WTC11 (cell line): ENCODE measurements around the gene DNAJC15. TPM values are rescaled to one million over a fixed set of nuclear protein-coding genes. Genes with fewer than 3 reads are reported as not detected.

ENCODE experiments used
- ATAC-seq: fragments of 200-7000 bp; cut with Tn5 transposase; 2 replicates; pipeline ENCODE4 v1.10.0; 2021; ENCODE audit warnings: mild to moderate bottlenecking, moderate library complexity
- CTCF ChIA-PET: fragments of 300-600 bp; sonication (Branson Sonifier 250); formaldehyde crosslinking; loops from one replicate; lab custom pipeline; 2021; ENCODE audit warnings: antibody characterized with exemption; lab: Charles Lee
- POLR2A ChIA-PET: fragments of 350-600 bp; sonication (Branson Sonifier 250); formaldehyde crosslinking; loops from one replicate; lab custom pipeline; 2021; ENCODE audit warnings: antibody characterized with exemption; lab: Charles Lee
- DNase-seq: peaks from one replicate; pipeline ENCODE4 v3.0.0; 2021; ENCODE audit warnings: low spot score
- H3K27ac Mint-ChIP-seq: 2 replicates; pipeline ENCODE4 v1.8.0; 2021; ENCODE audit warnings: mixed read lengths
- H3K27me3 Mint-ChIP-seq: 2 replicates; pipeline ENCODE4 v1.8.0; 2021; ENCODE audit warnings: low read depth, mild to moderate bottlenecking, moderate library complexity, mixed read lengths
- H3K36me3 Mint-ChIP-seq: 2 replicates; pipeline ENCODE4 v1.8.0; 2021; ENCODE audit warnings: mixed read lengths
- H3K4me1 Mint-ChIP-seq: 2 replicates; pipeline ENCODE4 v1.8.0; 2022; ENCODE audit warnings: mixed read lengths
- H3K4me3 Mint-ChIP-seq: 2 replicates; pipeline ENCODE4 v1.8.0; 2021; ENCODE audit warnings: mild to moderate bottlenecking, moderate library complexity, mixed read lengths
- H3K9me3 Mint-ChIP-seq: 2 replicates; pipeline ENCODE4 v1.8.0; 2021; ENCODE audit warnings: mixed read lengths
- ATF6 ChIP-seq: sonication (generic); formaldehyde crosslinking; IDR thresholded peaks from 2 replicates; pipeline ENCODE4 v1.8.1; 2023; ENCODE audit warnings: mild to moderate bottlenecking, missing genetic modification reagents
- CREM ChIP-seq: sonication (generic); formaldehyde crosslinking; IDR thresholded peaks from 2 replicates; pipeline ENCODE4 v1.8.1; 2022; ENCODE audit warnings: mild to moderate bottlenecking, missing genetic modification reagents, moderate library complexity
- E2F5 ChIP-seq: sonication (generic); formaldehyde crosslinking; IDR thresholded peaks from 2 replicates; pipeline ENCODE4 v1.8.1; 2022; ENCODE audit warnings: mild to moderate bottlenecking, moderate library complexity, missing genetic modification reagents
- FOXJ3 ChIP-seq: sonication (generic); formaldehyde crosslinking; IDR thresholded peaks from 2 replicates; pipeline ENCODE4 v1.9.0; 2021; ENCODE audit warnings: missing genetic modification reagents, mild to moderate bottlenecking, borderline replicate concordance
- FOXK1 ChIP-seq: sonication (generic); formaldehyde crosslinking; IDR thresholded peaks from 2 replicates; pipeline ENCODE4 v1.8.0; 2022; ENCODE audit warnings: mild to moderate bottlenecking, moderate library complexity, missing genetic modification reagents
- FOXP1 ChIP-seq: sonication (generic); formaldehyde crosslinking; IDR thresholded peaks from 2 replicates; pipeline ENCODE4 v1.8.0; 2022; ENCODE audit warnings: missing genetic modification reagents, mild to moderate bottlenecking, moderate library complexity, borderline replicate concordance
- GRHL2 ChIP-seq: fragments of 250-450 bp; sonication (Bioruptor Pico); IDR thresholded peaks from 2 replicates; pipeline ENCODE4 v1.8.0; 2022; ENCODE audit warnings: mild to moderate bottlenecking, moderate library complexity; ENCODE audit not compliant: insufficient replicate concordance, severe bottlenecking
- GTF2I ChIP-seq: fragments of 250-450 bp; sonication (Bioruptor Pico); conservative IDR thresholded peaks from 2 replicates; pipeline ENCODE4 v1.4.0; 2021; ENCODE audit warnings: mild to moderate bottlenecking
- MXD4 ChIP-seq: fragments of 250-450 bp; sonication (Bioruptor Pico); IDR thresholded peaks from 2 replicates; pipeline ENCODE4 v1.8.0; 2021; ENCODE audit warnings: mild to moderate bottlenecking, moderate library complexity, borderline replicate concordance
- OVOL2 ChIP-seq: fragments of 250-450 bp; sonication (Bioruptor Pico); IDR thresholded peaks from 2 replicates; pipeline ENCODE4 v1.9.0; 2021; ENCODE audit warnings: mild to moderate bottlenecking, borderline replicate concordance
- PRRX2 ChIP-seq: fragments of 250-450 bp; sonication (Bioruptor Pico); IDR thresholded peaks from 2 replicates; pipeline ENCODE4 v1.8.0; 2021; ENCODE audit warnings: mild to moderate bottlenecking
- RELA ChIP-seq: sonication (generic); formaldehyde crosslinking; IDR thresholded peaks from 2 replicates; pipeline ENCODE4 v1.8.1; 2022; ENCODE audit warnings: missing genetic modification reagents, mild to moderate bottlenecking, borderline replicate concordance
- RORB ChIP-seq: fragments of 250-450 bp; sonication (Bioruptor Pico); IDR thresholded peaks from 2 replicates; pipeline ENCODE4 v1.9.0; 2021; ENCODE audit warnings: mild to moderate bottlenecking
- SMAD3 ChIP-seq: sonication (generic); formaldehyde crosslinking; IDR thresholded peaks from 2 replicates; pipeline ENCODE4 v1.8.0; 2022; ENCODE audit warnings: missing genetic modification reagents, mild to moderate bottlenecking, borderline replicate concordance
- STAT6 ChIP-seq: sonication (generic); formaldehyde crosslinking; conservative IDR thresholded peaks from 2 replicates; pipeline ENCODE4 v1.8.1; 2023; ENCODE audit warnings: mild to moderate bottlenecking, low read depth, missing genetic modification reagents, moderate library complexity
- TEAD4 ChIP-seq: sonication (generic); formaldehyde crosslinking; IDR thresholded peaks from 2 replicates; pipeline ENCODE4 v1.8.0; 2022; ENCODE audit warnings: mild to moderate bottlenecking, missing genetic modification reagents
- USF2 ChIP-seq: sonication (generic); formaldehyde crosslinking; IDR thresholded peaks from 2 replicates; pipeline ENCODE4 v1.8.1; 2023; ENCODE audit warnings: mild to moderate bottlenecking, missing genetic modification reagents, moderate library complexity
- ZBTB43 ChIP-seq: sonication (generic); formaldehyde crosslinking; IDR thresholded peaks from 2 replicates; pipeline ENCODE4 v1.8.1; 2023; ENCODE audit warnings: mild to moderate bottlenecking, missing genetic modification reagents
- ZNF121 ChIP-seq: sonication (generic); formaldehyde crosslinking; IDR thresholded peaks from 2 replicates; pipeline ENCODE4 v1.8.0; 2023; ENCODE audit warnings: missing genetic modification reagents
- ZNF232 ChIP-seq: sonication (generic); formaldehyde crosslinking; IDR thresholded peaks from 2 replicates; pipeline ENCODE4 v1.8.0; 2022; ENCODE audit warnings: mild to moderate bottlenecking, missing genetic modification reagents
- ZNF281 ChIP-seq: sonication (generic); formaldehyde crosslinking; IDR thresholded peaks from 2 replicates; pipeline ENCODE4 v1.8.0; 2023; ENCODE audit warnings: mild to moderate bottlenecking, missing genetic modification reagents
- ZNF425 ChIP-seq: fragments of 250-450 bp; sonication (Bioruptor Pico); conservative IDR thresholded peaks from 2 replicates; pipeline ENCODE4 v1.9.0; 2021; ENCODE audit warnings: mild to moderate bottlenecking
- ZNF512 ChIP-seq: sonication (generic); formaldehyde crosslinking; IDR thresholded peaks from 2 replicates; pipeline ENCODE4 v1.8.1; 2022; ENCODE audit warnings: missing genetic modification reagents, borderline replicate concordance
- ZNF671 ChIP-seq: fragments of 250-450 bp; sonication (Bioruptor Pico); IDR thresholded peaks from 2 replicates; pipeline ENCODE4 v1.8.0; 2021; ENCODE audit warnings: mild to moderate bottlenecking
- total RNA-seq: library from RNA; stranded (reverse); gene quantifications from 3 replicates; pipeline ENCODE4 v1.2.3, GENCODE V29; 2021

The DNAJC15 gene
- total RNA-seq, 1 experiment from 2014 or later, result 12.2 TPM

GRCh38 chr13:43000676-43001075 lies 22.7 kb upstream of the DNAJC15 start (continued):
- TF ChIP-seq ATF6 (CRISPR knock-in tag), result no peak
- no peak for TF ChIP-seq ZBTB43 (CRISPR knock-in tag)
- no peak for TF ChIP-seq GRHL2 (CRISPR knock-in tag)
- TF ChIP-seq FOXJ3, result no peak
- no peak for TF ChIP-seq OVOL2 (CRISPR knock-in tag)
- no peak for TF ChIP-seq PRRX2 (CRISPR knock-in tag)
- no peak for TF ChIP-seq ZNF281 (CRISPR knock-in tag)
- TF ChIP-seq FOXK1 (CRISPR knock-in tag), result no peak
- TF ChIP-seq, all 79 proteins: peak for 0

- CTCF ChIA-PET, result no interaction called here
- no peak for ATAC-seq
- H3K36me3 Mint-ChIP-seq, result no peaks in the 10 kb centered on the region
- H3K9me3 Mint-ChIP-seq, result no peaks in the 10 kb centered on the region
- H3K27ac Mint-ChIP-seq, result no peak overlapping the region
- no peaks in the 10 kb centered on the region for H3K27me3 Mint-ChIP-seq
- H3K4me3 Mint-ChIP-seq, result no peak overlapping the region
- no peak for DNase-seq
- peaks cover 15% of the 10 kb centered on the region for H3K4me1 Mint-ChIP-seq
- POLR2A ChIA-PET, result no interaction called here
- TF ChIP-seq GTF2I (CRISPR knock-in tag), result no peak
- no peak for TF ChIP-seq FOXP1 (CRISPR knock-in tag)
- no peak for TF ChIP-seq ZNF512 (CRISPR knock-in tag)
- TF ChIP-seq ZNF671 (CRISPR knock-in tag), result no peak
- TF ChIP-seq CREM, result no peak
- no peak for TF ChIP-seq ZNF425 (CRISPR knock-in tag)
- TF ChIP-seq USF2, result no peak
- TF ChIP-seq RORB (CRISPR knock-in tag), result no peak
- TF ChIP-seq ZNF121 (CRISPR knock-in tag), result no peak
- TF ChIP-seq SMAD3 (CRISPR knock-in tag), result no peak
- no peak for TF ChIP-seq RELA (CRISPR knock-in tag)
- TF ChIP-seq ZNF232 (CRISPR knock-in tag), result no peak
- no peak for TF ChIP-seq MXD4 (CRISPR knock-in tag)
- no peak for TF ChIP-seq TEAD4 (CRISPR knock-in tag)
- TF ChIP-seq E2F5, result no peak
- no peak for TF ChIP-seq STAT6
Observed at GRCh38 chr13:43002021-43002420, 21.4 kb upstream of the DNAJC15 start.
